ENCODE measurements around the gene FNDC3B. TPM values are rescaled to one million over a fixed set of nuclear protein-coding genes. Genes with fewer than 3 reads are reported as not detected.

Gene FNDC3B
- total and polyA plus RNA-seq, 4 donors, result 23.3 to 74.2 (median 32.9) TPM

- H3K36me3 ChIP-seq (ENCODE audit: control insufficient read depth in 4 of 4, insufficient read depth in 3 of 4, low read depth in 1 of 4, low read length in 3 of 4), result peaks cover 23 to 61% (median 58%) of the 10 kb centered on the region in 4 donors
- WGBS, result 88% methylated on average over 5 of the region's 5 CpGs
- H3K4me3 ChIP-seq (ENCODE audit: low read depth in 1 of 3, low read length in 3 of 3), result no peak overlapping the region
Observed at GRCh38 chr3:172312711-172313110, 273.3 kb downstream of the FNDC3B start.

GRCh38 chr3:172313671-172314070 is 274.3 kb downstream of the FNDC3B start:
- Histone ChIP-seq H3K9ac (ENCODE audit: low read depth in 1 of 2, low read length in 2 of 2) (no peak overlapping the region), H3K36me3 (ENCODE audit: control insufficient read depth in 4 of 4, insufficient read depth in 3 of 4, low read depth in 1 of 4, low read length in 3 of 4) (peaks cover 25 to 61% (median 55%) of the 10 kb centered on the region in 4 donors), H3K4me1 (ENCODE audit: control insufficient read depth in 4 of 4, insufficient read depth in 4 of 4, low read length in 3 of 4) (no peaks in the 10 kb centered on the region), H3K27me3 (ENCODE audit: control insufficient read depth in 4 of 4, insufficient read depth in 4 of 4, low read length in 3 of 4) (no peaks in the 10 kb centered on the region), H3K9me3 (ENCODE audit: control insufficient read depth in 4 of 4, low read length in 3 of 4) (no peaks in the 10 kb centered on the region), H3K4me3 (ENCODE audit: low read depth in 1 of 3, low read length in 3 of 3) (no peak overlapping the region), H3K27ac (ENCODE audit: low read depth in 1 of 2, low read length in 2 of 2) (no peak overlapping the region)
- no peak for DNase-seq (ENCODE audit: low spot score)
- TF ChIP-seq JUND (IDR thresholded peaks at IDR 0.05) (no peak), RXRA (IDR thresholded peaks at IDR 0.05) (no peak), YY1 (IDR thresholded peaks at IDR 0.05) (no peak), RAD21 (IDR thresholded peaks at IDR 0.05) (no peak), EGR1 (IDR thresholded peaks at IDR 0.05; ENCODE audit: low read depth in 2 of 2) (no peak), NR2F2 (IDR thresholded peaks at IDR 0.05) (no peak), HNF4G (IDR thresholded peaks at IDR 0.05) (no peak), SP1 (IDR thresholded peaks at IDR 0.05) (no peak), HNF4A (conservative IDR thresholded peaks at IDR 0.05) (no peak), ATF3 (IDR thresholded peaks at IDR 0.05) (no peak), GABPA (IDR thresholded peaks at IDR 0.05 in 1 of 2, conservative IDR thresholded peaks at IDR 0.05 in 1 of 2) (no peak)
- WGBS, result 88% methylated on average over 3 of the region's 3 CpGs

More at GRCh38 chr3:172312711-172313110, 273.3 kb downstream of the FNDC3B start:
- DNase-seq (ENCODE audit: low spot score), result no peak
- Histone ChIP-seq H3K27me3 (ENCODE audit: control insufficient read depth in 4 of 4, insufficient read depth in 4 of 4, low read length in 3 of 4) (no peaks in the 10 kb centered on the region), H3K9ac (ENCODE audit: low read depth in 1 of 2, low read length in 2 of 2) (no peak overlapping the region), H3K9me3 (ENCODE audit: control insufficient read depth in 4 of 4, low read length in 3 of 4) (no peaks in the 10 kb centered on the region), H3K4me1 (ENCODE audit: control insufficient read depth in 4 of 4, insufficient read depth in 4 of 4, low read length in 3 of 4) (no peaks in the 10 kb centered on the region), H3K27ac (ENCODE audit: low read depth in 1 of 2, low read length in 2 of 2) (no peak overlapping the region)
- no peak for TF ChIP-seq NR2F2 (IDR thresholded peaks at IDR 0.05)
- no peak for TF ChIP-seq FOXA1 (IDR thresholded peaks at IDR 0.05)

- DNase-seq (ENCODE audit: low spot score), result no peak
- peaks cover 23 to 56% (median 51%) of the 10 kb centered on the region in 4 donors for H3K36me3 ChIP-seq (ENCODE audit: control insufficient read depth in 4 of 4, insufficient read depth in 3 of 4, low read depth in 1 of 4, low read length in 3 of 4)
- 95% methylated on average over 8 of the region's 8 CpGs for WGBS
- no peaks in the 10 kb centered on the region for H3K9me3 ChIP-seq (ENCODE audit: control insufficient read depth in 4 of 4, low read length in 3 of 4)
- TF ChIP-seq RAD21 (IDR thresholded peaks at IDR 0.05) (no peak), NR2F2 (IDR thresholded peaks at IDR 0.05) (no peak), FOXA1 (IDR thresholded peaks at IDR 0.05) (no peak), SP1 (IDR thresholded peaks at IDR 0.05) (no peak), RXRA (IDR thresholded peaks at IDR 0.05) (no peak), HNF4A (conservative IDR thresholded peaks at IDR 0.05) (no peak), JUND (IDR thresholded peaks at IDR 0.05) (no peak), FOXA2 (IDR thresholded peaks at IDR 0.05) (no peak), ZBTB33 (IDR thresholded peaks at IDR 0.05) (no peak), GABPA (IDR thresholded peaks at IDR 0.05 in 1 of 2, conservative IDR thresholded peaks at IDR 0.05 in 1 of 2) (no peak), EGR1 (IDR thresholded peaks at IDR 0.05; ENCODE audit: low read depth in 2 of 2) (no peak), HNF4G (IDR thresholded peaks at IDR 0.05) (no peak), CTCF (IDR thresholded peaks at IDR 0.05; ENCODE audit: low read depth, low read length, missing input control) (no peak), ATF3 (IDR thresholded peaks at IDR 0.05) (no peak), TAF1 (conservative IDR thresholded peaks at IDR 0.05) (no peak), REST (IDR thresholded peaks at IDR 0.05) (no peak), YY1 (IDR thresholded peaks at IDR 0.05) (no peak), MAX (IDR thresholded peaks at IDR 0.05) (no peak)
- H3K27me3 ChIP-seq (ENCODE audit: control insufficient read depth in 4 of 4, insufficient read depth in 4 of 4, low read length in 3 of 4), result no peaks in the 10 kb centered on the region
- no peak overlapping the region for H3K27ac ChIP-seq (ENCODE audit: low read depth in 1 of 2, low read length in 2 of 2)
- no peaks in the 10 kb centered on the region for H3K4me1 ChIP-seq (ENCODE audit: control insufficient read depth in 4 of 4, insufficient read depth in 4 of 4, low read length in 3 of 4)
- no peak overlapping the region for H3K9ac ChIP-seq (ENCODE audit: low read depth in 1 of 2, low read length in 2 of 2)
- no peak overlapping the region for H3K4me3 ChIP-seq (ENCODE audit: low read depth in 1 of 3, low read length in 3 of 3)
Observed at GRCh38 chr3:172314591-172315160, 275.3 kb downstream of the FNDC3B start.

All from liver (tissue), 9 donors.